ENCODE results near the gene C22orf31.

DNA sequence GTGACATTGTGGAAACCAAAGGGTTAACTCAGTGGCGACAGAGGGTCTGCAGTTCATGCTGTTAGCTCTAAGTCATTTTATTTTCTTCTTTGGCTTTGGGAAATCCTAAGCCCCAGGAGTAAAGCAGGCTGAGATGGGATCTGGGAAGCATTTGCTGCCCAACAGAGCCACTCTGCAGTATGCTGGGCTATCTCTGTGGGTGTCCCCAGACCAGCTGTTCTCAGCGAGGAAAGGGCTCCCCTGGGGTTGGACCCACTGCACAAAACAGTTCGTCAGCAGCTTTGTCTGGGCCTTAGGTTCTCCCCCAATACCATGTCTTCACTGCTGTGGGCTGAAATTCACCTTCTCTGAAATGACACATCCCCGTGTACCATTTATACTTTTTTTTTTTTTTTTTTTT is 45.2 kb upstream of the C22orf31 start:
- TF ChIP-seq, protein P1, sequence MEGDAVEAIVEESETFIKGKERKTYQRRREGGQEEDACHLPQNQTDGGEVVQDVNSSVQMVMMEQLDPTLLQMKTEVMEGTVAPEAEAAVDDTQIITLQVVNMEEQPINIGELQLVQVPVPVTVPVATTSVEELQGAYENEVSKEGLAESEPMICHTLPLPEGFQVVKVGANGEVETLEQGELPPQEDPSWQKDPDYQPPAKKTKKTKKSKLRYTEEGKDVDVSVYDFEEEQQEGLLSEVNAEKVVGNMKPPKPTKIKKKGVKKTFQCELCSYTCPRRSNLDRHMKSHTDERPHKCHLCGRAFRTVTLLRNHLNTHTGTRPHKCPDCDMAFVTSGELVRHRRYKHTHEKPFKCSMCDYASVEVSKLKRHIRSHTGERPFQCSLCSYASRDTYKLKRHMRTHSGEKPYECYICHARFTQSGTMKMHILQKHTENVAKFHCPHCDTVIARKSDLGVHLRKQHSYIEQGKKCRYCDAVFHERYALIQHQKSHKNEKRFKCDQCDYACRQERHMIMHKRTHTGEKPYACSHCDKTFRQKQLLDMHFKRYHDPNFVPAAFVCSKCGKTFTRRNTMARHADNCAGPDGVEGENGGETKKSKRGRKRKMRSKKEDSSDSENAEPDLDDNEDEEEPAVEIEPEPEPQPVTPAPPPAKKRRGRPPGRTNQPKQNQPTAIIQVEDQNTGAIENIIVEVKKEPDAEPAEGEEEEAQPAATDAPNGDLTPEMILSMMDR (IDR thresholded peaks at IDR 0.05): no peak
- TF ChIP-seq POLR2AphosphoS5 (IDR thresholded peaks at IDR 0.05): no peak
